ENCODE data around the gene GLRA2.

Gene GLRA2

GRCh38 chrX:14529290-14529989, at the start of gene GLRA2:
Gene GLRA2 (plus strand): TSS chrX:14529536. CDS start chrX:14530058, 522 bp downstream.
- H3K4me1 ChIP-seq (ENCODE audit: control insufficient read depth, insufficient read depth, low read length), result no peaks in the 10 kb centered on the region
- no peaks in the 10 kb centered on the region for H3K9me3 ChIP-seq (ENCODE audit: control insufficient read depth, low read length)
- H3K27me3 ChIP-seq (replicated peaks; ENCODE audit: control insufficient read depth, insufficient read depth, low read length), result peaks cover 8% of the 10 kb centered on the region
- H3K36me3 ChIP-seq (ENCODE audit: control insufficient read depth, insufficient read depth, low read length, severe bottlenecking), result no peaks in the 10 kb centered on the region
- DNase-seq (ENCODE audit: low read depth), result peak; percentile 51
- H3K9ac ChIP-seq (ENCODE audit: low read length), result no peak within 1 kb of the TSS
- peak within 1 kb of the TSS; percentile 67 for H3K4me3 ChIP-seq (ENCODE audit: low read length)

- H3K4me3 ChIP-seq (ENCODE audit: low read length), result no peak overlapping the region
- H3K27me3 ChIP-seq (replicated peaks; ENCODE audit: control insufficient read depth, insufficient read depth, low read length), result peaks cover 5% of the 10 kb centered on the region
- H3K9ac ChIP-seq (ENCODE audit: low read length), result no peak overlapping the region
- H3K4me1 ChIP-seq (ENCODE audit: control insufficient read depth, insufficient read depth, low read length), result no peaks in the 10 kb centered on the region
- no peaks in the 10 kb centered on the region for H3K9me3 ChIP-seq (ENCODE audit: control insufficient read depth, low read length)
- DNase-seq (ENCODE audit: low read depth), result no peak
- no peaks in the 10 kb centered on the region for H3K36me3 ChIP-seq (ENCODE audit: control insufficient read depth, insufficient read depth, low read length, severe bottlenecking)
Measured at GRCh38 chrX:14489437-14489836, 39.9 kb upstream of the GLRA2 start.

- Histone ChIP-seq H3K9ac (ENCODE audit: low read length) (no peak overlapping the region), H3K4me1 (ENCODE audit: control insufficient read depth, insufficient read depth, low read length) (no peaks in the 10 kb centered on the region), H3K4me3 (ENCODE audit: low read length) (no peak overlapping the region), H3K9me3 (ENCODE audit: control insufficient read depth, low read length) (no peaks in the 10 kb centered on the region), H3K36me3 (ENCODE audit: control insufficient read depth, insufficient read depth, low read length, severe bottlenecking) (no peaks in the 10 kb centered on the region), H3K27me3 (replicated peaks; ENCODE audit: control insufficient read depth, insufficient read depth, low read length) (peaks cover 6% of the 10 kb centered on the region)
- no peak for DNase-seq (ENCODE audit: low read depth)
Measured at GRCh38 chrX:14491689-14492088, 37.6 kb upstream of the GLRA2 start.

GRCh38 chrX:14496674-14497073, 32.7 kb upstream of the GLRA2 start:
- H3K9ac ChIP-seq (ENCODE audit: low read length), result peak overlapping the region; percentile 58
- no peaks in the 10 kb centered on the region for H3K9me3 ChIP-seq (ENCODE audit: control insufficient read depth, low read length)
- peaks cover 6% of the 10 kb centered on the region for H3K4me1 ChIP-seq (ENCODE audit: control insufficient read depth, insufficient read depth, low read length)
- H3K4me3 ChIP-seq (ENCODE audit: low read length), result peak overlapping the region; percentile 72
- peak; percentile 4 for DNase-seq (ENCODE audit: low read depth)
- H3K27me3 ChIP-seq (replicated peaks; ENCODE audit: control insufficient read depth, insufficient read depth, low read length), result peaks cover 4% of the 10 kb centered on the region
- H3K36me3 ChIP-seq (ENCODE audit: control insufficient read depth, insufficient read depth, low read length, severe bottlenecking), result no peaks in the 10 kb centered on the region

- peak; percentile 53 for DNase-seq (ENCODE audit: low read depth)
- H3K9ac ChIP-seq (ENCODE audit: low read length), result peak overlapping the region; percentile 58
- no peaks in the 10 kb centered on the region for H3K36me3 ChIP-seq (ENCODE audit: control insufficient read depth, insufficient read depth, low read length, severe bottlenecking)
- H3K27me3 ChIP-seq (replicated peaks; ENCODE audit: control insufficient read depth, insufficient read depth, low read length), result peaks cover 4% of the 10 kb centered on the region
- H3K9me3 ChIP-seq (ENCODE audit: control insufficient read depth, low read length), result no peaks in the 10 kb centered on the region
- H3K4me3 ChIP-seq (ENCODE audit: low read length), result peak overlapping the region; percentile 72
- H3K4me1 ChIP-seq (ENCODE audit: control insufficient read depth, insufficient read depth, low read length), result peaks cover 6% of the 10 kb centered on the region
Measured at GRCh38 chrX:14497184-14497666, 32.1 kb upstream of the GLRA2 start.

- DNase-seq (ENCODE audit: low read depth), result no peak
Measured at GRCh38 chrX:14501327-14501726, 28.0 kb upstream of the GLRA2 start.

GRCh38 chrX:14504960-14505538, 24.3 kb upstream of the GLRA2 start:
- no peak overlapping the region for H3K9ac ChIP-seq (ENCODE audit: low read length)
- peaks cover 8% of the 10 kb centered on the region for H3K27me3 ChIP-seq (replicated peaks; ENCODE audit: control insufficient read depth, insufficient read depth, low read length)
- no peaks in the 10 kb centered on the region for H3K9me3 ChIP-seq (ENCODE audit: control insufficient read depth, low read length)
- H3K4me1 ChIP-seq (ENCODE audit: control insufficient read depth, insufficient read depth, low read length), result no peaks in the 10 kb centered on the region
- H3K4me3 ChIP-seq (ENCODE audit: low read length), result no peak overlapping the region
- DNase-seq (ENCODE audit: low read depth), result no peak
- H3K36me3 ChIP-seq (ENCODE audit: control insufficient read depth, insufficient read depth, low read length, severe bottlenecking), result no peaks in the 10 kb centered on the region

More at GRCh38 chrX:14501327-14501726, 28.0 kb upstream of the GLRA2 start:
- H3K36me3 ChIP-seq (ENCODE audit: control insufficient read depth, insufficient read depth, low read length, severe bottlenecking), result no peaks in the 10 kb centered on the region
- no peaks in the 10 kb centered on the region for H3K9me3 ChIP-seq (ENCODE audit: control insufficient read depth, low read length)
- H3K9ac ChIP-seq (ENCODE audit: low read length), result no peak overlapping the region
- peaks cover 6% of the 10 kb centered on the region for H3K4me1 ChIP-seq (ENCODE audit: control insufficient read depth, insufficient read depth, low read length)
- peaks cover 3% of the 10 kb centered on the region for H3K27me3 ChIP-seq (replicated peaks; ENCODE audit: control insufficient read depth, insufficient read depth, low read length)
- H3K4me3 ChIP-seq (ENCODE audit: low read length), result no peak overlapping the region

GRCh38 chrX:14505648-14506047, 23.7 kb upstream of the GLRA2 start:
- no peak overlapping the region for H3K4me3 ChIP-seq (ENCODE audit: low read length)
- no peaks in the 10 kb centered on the region for H3K9me3 ChIP-seq (ENCODE audit: control insufficient read depth, low read length)

GRCh38 chrX:14506866-14507265, 22.5 kb upstream of the GLRA2 start:
- DNase-seq (ENCODE audit: low read depth), result no peak
- peaks cover 10% of the 10 kb centered on the region for H3K27me3 ChIP-seq (replicated peaks; ENCODE audit: control insufficient read depth, insufficient read depth, low read length)
- H3K36me3 ChIP-seq (ENCODE audit: control insufficient read depth, insufficient read depth, low read length, severe bottlenecking), result no peaks in the 10 kb centered on the region

More at GRCh38 chrX:14505648-14506047, 23.7 kb upstream of the GLRA2 start:
- DNase-seq (ENCODE audit: low read depth), result peak; percentile 3
- Histone ChIP-seq H3K9ac (ENCODE audit: low read length) (no peak overlapping the region), H3K27me3 (replicated peaks; ENCODE audit: control insufficient read depth, insufficient read depth, low read length) (peaks cover 10% of the 10 kb centered on the region), H3K36me3 (ENCODE audit: control insufficient read depth, insufficient read depth, low read length, severe bottlenecking) (no peaks in the 10 kb centered on the region), H3K4me1 (ENCODE audit: control insufficient read depth, insufficient read depth, low read length) (no peaks in the 10 kb centered on the region)

GRCh38 chrX:14508025-14508690, 21.2 kb upstream of the GLRA2 start:
- Histone ChIP-seq H3K9ac (ENCODE audit: low read length) (no peak overlapping the region), H3K4me1 (ENCODE audit: control insufficient read depth, insufficient read depth, low read length) (no peaks in the 10 kb centered on the region), H3K27me3 (replicated peaks; ENCODE audit: control insufficient read depth, insufficient read depth, low read length) (peaks cover 10% of the 10 kb centered on the region), H3K36me3 (ENCODE audit: control insufficient read depth, insufficient read depth, low read length, severe bottlenecking) (no peaks in the 10 kb centered on the region), H3K9me3 (ENCODE audit: control insufficient read depth, low read length) (peaks cover 4% of the 10 kb centered on the region), H3K4me3 (ENCODE audit: low read length) (no peak overlapping the region)
- no peak for DNase-seq (ENCODE audit: low read depth)

More at GRCh38 chrX:14506866-14507265, 22.5 kb upstream of the GLRA2 start:
- Histone ChIP-seq H3K9ac (ENCODE audit: low read length) (no peak overlapping the region), H3K4me1 (ENCODE audit: control insufficient read depth, insufficient read depth, low read length) (no peaks in the 10 kb centered on the region), H3K4me3 (ENCODE audit: low read length) (no peak overlapping the region), H3K9me3 (ENCODE audit: control insufficient read depth, low read length) (no peaks in the 10 kb centered on the region)

- Histone ChIP-seq H3K4me3 (ENCODE audit: low read length) (no peak overlapping the region), H3K36me3 (ENCODE audit: control insufficient read depth, insufficient read depth, low read length, severe bottlenecking) (no peaks in the 10 kb centered on the region), H3K4me1 (ENCODE audit: control insufficient read depth, insufficient read depth, low read length) (no peaks in the 10 kb centered on the region), H3K9ac (ENCODE audit: low read length) (no peak overlapping the region), H3K9me3 (ENCODE audit: control insufficient read depth, low read length) (peaks cover 4% of the 10 kb centered on the region), H3K27me3 (replicated peaks; ENCODE audit: control insufficient read depth, insufficient read depth, low read length) (peaks cover 8% of the 10 kb centered on the region)
- no peak for DNase-seq (ENCODE audit: low read depth)
Measured at GRCh38 chrX:14509325-14510057, 19.8 kb upstream of the GLRA2 start.
